MCF 10A (cell line): Measurements from ENCODE around the gene STXBP5. TPM values are rescaled to one million over a fixed set of nuclear protein-coding genes. Genes with fewer than 3 reads are reported as not detected.

Experiments
- BruUV-seq: library from RNA; stranded (reverse); fragments of 400-500 nt; replicated peaks from 2 replicates; lab custom pipeline; 2021; lab: Mats Ljungman, UMichigan
- CTCF ChIA-PET: fragments of 300-600 bp; sonication (Branson Sonifier 250); formaldehyde crosslinking; extraction: SDS; loops from one replicate; lab custom pipeline; 2021; ENCODE audit warnings: antibody characterized with exemption, inconsistent platforms; lab: Yijun Ruan, JAX
- POLR2A ChIA-PET: fragments of 300-600, 350-650 bp; sonication (Branson Sonifier 250); formaldehyde crosslinking; extraction: SDS; loops from one replicate; lab custom pipeline; 2020; ENCODE audit warnings: antibody characterized with exemption, inconsistent platforms; lab: Yijun Ruan, JAX
- DNase-seq: peaks from one replicate; pipeline ENCODE4 v3.0.0-alpha.2; 2018; ENCODE audit not compliant: unreplicated experiment
- H3K27ac Mint-ChIP-seq: one replicate; pipeline ENCODE4 v1.8.0; 2022; ENCODE audit warnings: mild to moderate bottlenecking, low read depth, mixed read lengths; ENCODE audit not compliant: unreplicated experiment
- H3K27me3 Mint-ChIP-seq: one replicate; pipeline ENCODE4 v1.8.0; 2022; ENCODE audit warnings: mixed read lengths; ENCODE audit not compliant: insufficient read depth, unreplicated experiment
- H3K36me3 Mint-ChIP-seq: one replicate; pipeline ENCODE4 v1.8.0; 2022; ENCODE audit warnings: mild to moderate bottlenecking, moderate library complexity, mixed read lengths; ENCODE audit not compliant: insufficient read depth, unreplicated experiment
- H3K4me1 Mint-ChIP-seq: one replicate; pipeline ENCODE4 v1.8.0; 2022; ENCODE audit warnings: mixed read lengths; ENCODE audit not compliant: insufficient read depth, unreplicated experiment
- H3K4me3 Mint-ChIP-seq: one replicate; pipeline ENCODE4 v1.8.0; 2022; ENCODE audit warnings: mild to moderate bottlenecking, moderate library complexity, mixed read lengths; ENCODE audit not compliant: unreplicated experiment
- H3K9me3 Mint-ChIP-seq: one replicate; pipeline ENCODE4 v1.8.0; 2022; ENCODE audit warnings: mixed read lengths; ENCODE audit not compliant: unreplicated experiment
- intact Hi-C: fragments of 100-400 bp; cut with micrococcal nuclease; formaldehyde crosslinking; loops from 2 replicates; pipeline ENCODE4 v1.14.1; 2022
- total RNA-seq: library from RNA; stranded (reverse); gene quantifications from 2 replicates; pipeline ENCODE4 v1.2.3, GENCODE V29; 2022
- TF ChIP-seq, protein P1 (sequence below): fragments of 200-600 bp; IDR thresholded peaks from one replicate; pipeline ENCODE4 v1.8.0; 2022; ENCODE audit warnings: antibody characterized with exemption, mild to moderate bottlenecking; ENCODE audit not compliant: unreplicated experiment

The STXBP5 gene
- total RNA-seq, 1 experiment from 2014 or later, result 38.5 TPM

DNA sequence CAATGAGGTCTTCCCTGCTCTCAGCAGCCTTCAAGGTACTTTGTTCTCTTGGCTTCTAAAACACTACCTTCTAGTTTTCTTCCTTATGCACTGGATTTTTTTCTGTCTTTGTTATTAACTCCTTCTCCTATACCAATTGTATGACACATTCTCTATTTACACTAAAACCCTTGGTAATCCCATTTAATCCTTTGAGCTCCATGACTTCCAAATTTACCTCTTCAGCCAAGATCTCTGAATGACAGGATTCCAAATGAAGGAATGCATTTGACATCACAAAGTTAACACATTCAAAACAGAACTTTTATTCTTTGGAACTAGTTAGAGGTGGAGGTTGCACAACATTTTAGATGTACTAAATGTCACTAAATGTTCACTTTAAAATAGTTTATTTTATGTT is 217.7 kb downstream of the STXBP5 start:
- DNase-seq, result no peak
- H3K4me3 Mint-ChIP-seq, result no peak overlapping the region
- no peaks in the 10 kb centered on the region for H3K4me1 Mint-ChIP-seq
- TF ChIP-seq, protein P1, sequence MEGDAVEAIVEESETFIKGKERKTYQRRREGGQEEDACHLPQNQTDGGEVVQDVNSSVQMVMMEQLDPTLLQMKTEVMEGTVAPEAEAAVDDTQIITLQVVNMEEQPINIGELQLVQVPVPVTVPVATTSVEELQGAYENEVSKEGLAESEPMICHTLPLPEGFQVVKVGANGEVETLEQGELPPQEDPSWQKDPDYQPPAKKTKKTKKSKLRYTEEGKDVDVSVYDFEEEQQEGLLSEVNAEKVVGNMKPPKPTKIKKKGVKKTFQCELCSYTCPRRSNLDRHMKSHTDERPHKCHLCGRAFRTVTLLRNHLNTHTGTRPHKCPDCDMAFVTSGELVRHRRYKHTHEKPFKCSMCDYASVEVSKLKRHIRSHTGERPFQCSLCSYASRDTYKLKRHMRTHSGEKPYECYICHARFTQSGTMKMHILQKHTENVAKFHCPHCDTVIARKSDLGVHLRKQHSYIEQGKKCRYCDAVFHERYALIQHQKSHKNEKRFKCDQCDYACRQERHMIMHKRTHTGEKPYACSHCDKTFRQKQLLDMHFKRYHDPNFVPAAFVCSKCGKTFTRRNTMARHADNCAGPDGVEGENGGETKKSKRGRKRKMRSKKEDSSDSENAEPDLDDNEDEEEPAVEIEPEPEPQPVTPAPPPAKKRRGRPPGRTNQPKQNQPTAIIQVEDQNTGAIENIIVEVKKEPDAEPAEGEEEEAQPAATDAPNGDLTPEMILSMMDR, result no peak
- POLR2A ChIA-PET, result no interaction called here
- H3K27me3 Mint-ChIP-seq, result no peaks in the 10 kb centered on the region
- no TSS peak for BruUV-seq
- H3K27ac Mint-ChIP-seq, result no peak overlapping the region
- H3K36me3 Mint-ChIP-seq, result no peaks in the 10 kb centered on the region
- intact Hi-C loops, result no loop called here
- CTCF ChIA-PET, result no interaction called here
- peaks cover 15% of the 10 kb centered on the region for H3K9me3 Mint-ChIP-seq

DNA sequence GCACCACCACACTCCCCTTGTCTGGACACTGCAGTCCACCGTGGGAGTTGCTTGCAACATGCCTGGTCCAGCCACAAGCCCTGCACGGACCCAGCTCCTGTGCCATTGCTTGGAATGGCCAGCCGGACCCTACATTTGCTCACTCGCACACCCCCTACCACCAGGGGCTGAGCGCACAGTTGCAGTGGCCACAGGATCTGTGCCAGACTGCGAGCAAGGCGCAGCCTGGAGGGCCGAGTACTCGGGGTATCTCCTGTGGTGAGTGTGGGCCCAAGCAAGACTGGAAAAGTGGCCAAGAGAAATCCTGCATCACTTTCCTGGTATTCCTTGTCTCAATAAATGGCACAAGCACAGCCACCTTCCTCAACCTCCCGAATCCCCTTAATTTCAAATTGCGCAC is 218.9 kb downstream of the STXBP5 start:
- TF ChIP-seq, protein P1, result no peak
- no peak overlapping the region for H3K4me3 Mint-ChIP-seq

DNA sequence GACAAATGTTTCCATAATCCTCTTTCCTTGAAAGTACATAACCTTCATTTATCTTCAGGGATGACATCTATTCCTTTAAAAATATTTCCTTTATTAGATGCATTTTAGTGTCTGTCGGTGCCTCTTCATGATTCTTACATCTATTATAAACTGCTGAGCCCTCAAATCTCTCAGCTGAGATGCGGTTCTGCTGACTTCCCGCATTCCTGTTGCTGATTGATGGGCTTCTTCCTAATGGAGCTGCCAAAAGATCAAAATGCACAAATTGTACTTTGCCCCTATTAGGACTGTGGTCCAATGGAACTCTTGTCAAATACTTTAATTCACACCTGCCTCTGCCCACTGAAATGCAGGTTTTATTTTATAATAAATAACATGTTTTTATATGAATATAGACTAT is 225.6 kb downstream of the STXBP5 start:
- TF ChIP-seq, protein P1, result no peak
- H3K27ac Mint-ChIP-seq, result no peak overlapping the region
- ChIA-PET CTCF (interaction anchor here (0.5 to 0.7 kb wide), 2 partner anchors 206 to 966 kb away, joined by 3 to 4 read pairs; no protein-coding TSS in a partner anchor), POLR2A (no interaction called here)
- BruUV-seq, result no TSS peak
- H3K4me3 Mint-ChIP-seq, result no peak overlapping the region
- DNase-seq, result no peak
- no peaks in the 10 kb centered on the region for H3K36me3 Mint-ChIP-seq
- H3K4me1 Mint-ChIP-seq, result peaks cover 7% of the 10 kb centered on the region
- H3K27me3 Mint-ChIP-seq, result no peaks in the 10 kb centered on the region
- intact Hi-C loops, result no loop called here
- H3K9me3 Mint-ChIP-seq, result no peaks in the 10 kb centered on the region

More for the DNA sequence above, 218.9 kb downstream of the STXBP5 start:
- no TSS peak for BruUV-seq
- DNase-seq, result no peak
- ChIA-PET POLR2A (no interaction called here), CTCF (interaction anchor here (0.6 kb wide), 1 partner anchor 827 kb away, joined by 4 read pairs; no protein-coding TSS in a partner anchor)
- intact Hi-C loops, result no loop called here
- Mint-ChIP-seq H3K27ac (no peak overlapping the region), H3K4me1 (no peaks in the 10 kb centered on the region), H3K27me3 (no peaks in the 10 kb centered on the region), H3K9me3 (peaks cover 15% of the 10 kb centered on the region), H3K36me3 (no peaks in the 10 kb centered on the region)

DNA sequence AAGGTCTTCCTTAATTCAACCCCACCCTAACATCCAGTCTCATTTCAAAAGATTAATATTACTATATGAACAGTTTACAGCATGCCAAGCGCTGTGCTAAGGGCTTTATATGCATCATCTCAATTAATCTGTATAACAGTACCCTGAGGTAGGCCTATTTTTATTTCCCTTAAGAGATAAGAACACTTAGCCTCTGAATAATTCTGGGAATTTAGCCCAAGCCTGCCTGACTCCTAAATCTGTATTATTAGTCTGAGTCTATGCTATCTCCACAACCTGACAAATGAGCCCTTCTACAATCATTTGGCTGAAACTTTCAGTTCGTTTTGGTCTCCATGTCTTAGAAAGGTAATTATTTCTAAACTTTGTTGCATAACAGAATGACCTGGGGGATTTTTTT is 226.6 kb downstream of the STXBP5 start:
- BruUV-seq, result no TSS peak
- Mint-ChIP-seq H3K27ac (no peak overlapping the region), H3K4me1 (peaks cover 7% of the 10 kb centered on the region), H3K9me3 (no peaks in the 10 kb centered on the region), H3K4me3 (no peak overlapping the region), H3K27me3 (no peaks in the 10 kb centered on the region), H3K36me3 (no peaks in the 10 kb centered on the region)
- ChIA-PET POLR2A (no interaction called here), CTCF (interaction anchor here (0.7 kb wide), 1 partner anchor 965 kb away, joined by 4 read pairs; no protein-coding TSS in a partner anchor)
- DNase-seq, result no peak
- TF ChIP-seq, protein P1, result no peak
- intact Hi-C loops, result no loop called here
